Osteoblast (primary cell): ENCODE results near the gene TTYH3. TPM values are rescaled to one million over a fixed set of nuclear protein-coding genes. Genes with fewer than 3 reads are reported as not detected.

Experiments used
- DNase-seq: peaks from one replicate; pipeline ENCODE4 v3.0.0; 2011; ENCODE audit warnings: low spot score, mixed read lengths; ENCODE audit not compliant: insufficient read length; ENCODE audit errors: missing footprints
- H2AFZ ChIP-seq: 2 replicates; pipeline ENCODE4 v1.6.0; 2011; ENCODE audit warnings: mild to moderate bottlenecking, low read length
- H3K27ac ChIP-seq: 2 replicates; pipeline ENCODE4 v1.5.1; 2011; ENCODE audit warnings: mild to moderate bottlenecking, low read depth, low read length, moderate library complexity
- H3K27me3 ChIP-seq: 2 replicates; pipeline ENCODE4 v1.6.0; 2012; ENCODE audit warnings: mild to moderate bottlenecking, control low read depth, inconsistent platforms, low read length, moderate library complexity; ENCODE audit not compliant: insufficient read depth
- H3K36me3 ChIP-seq: 2 replicates; pipeline ENCODE4 v1.5.1; 2011; ENCODE audit warnings: mild to moderate bottlenecking, low read length, control low read depth, moderate library complexity; ENCODE audit not compliant: insufficient read depth
- H3K4me1 ChIP-seq: 2 replicates; pipeline ENCODE4 v1.5.1; 2011; ENCODE audit warnings: mild to moderate bottlenecking, low read length, control low read depth, moderate library complexity; ENCODE audit not compliant: insufficient read depth
- H3K4me2 ChIP-seq: 2 replicates; pipeline ENCODE4 v1.6.0; 2011; ENCODE audit warnings: mild to moderate bottlenecking, low read length; ENCODE audit not compliant: insufficient read depth
- H3K4me3 ChIP-seq: fragments of 200-600 bp; sonication (generic); 3 replicates; pipeline ENCODE4 v1.5.1; 2012; ENCODE audit warnings: mild to moderate bottlenecking, low read length, inconsistent platforms; ENCODE audit not compliant: insufficient read depth
- H3K79me2 ChIP-seq: 2 replicates; pipeline ENCODE4 v1.6.0; 2012; ENCODE audit warnings: mild to moderate bottlenecking, low read length, control low read depth, inconsistent platforms; ENCODE audit not compliant: insufficient read depth
- H3K9me3 ChIP-seq: 2 replicates; pipeline ENCODE4 v1.5.1; 2011; ENCODE audit warnings: low read depth, low read length, control low read depth
- H4K20me1 ChIP-seq: 2 replicates; pipeline ENCODE4 v1.6.0; 2012; ENCODE audit warnings: mild to moderate bottlenecking, low read length, control low read depth; ENCODE audit not compliant: insufficient read depth
- total RNA-seq: library from RNA; depleted of rRNA; stranded (reverse); fragments of >200 nt; gene quantifications from 2 replicates; pipeline ENCODE4 v1.2.3, GENCODE V29; 2012
- TF ChIP-seq, protein P1 (sequence below): IDR thresholded peaks from 2 replicates; pipeline ENCODE4 v1.5.1; 2011; ENCODE audit warnings: mild to moderate bottlenecking, low read depth, low read length, moderate library complexity; ENCODE audit errors: extremely low read depth

TTYH3 gene
- total RNA-seq, 1 donor = 29.0 TPM

GRCh38 chr7:2647594-2648172, 15.9 kb downstream of the TTYH3 start:
- Histone ChIP-seq H3K4me1 (peaks cover 7% of the 10 kb centered on the region), H3K27me3 (no peaks in the 10 kb centered on the region), H4K20me1 (peaks cover 23% of the 10 kb centered on the region), H3K79me2 (peaks cover 15% of the 10 kb centered on the region), H3K4me3 (no peak overlapping the region), H3K36me3 (peaks cover 30% of the 10 kb centered on the region), H3K27ac (no peak overlapping the region), H3K4me2 (no peak overlapping the region), H3K9me3 (no peaks in the 10 kb centered on the region), H2AFZ (no peak overlapping the region)
- TF ChIP-seq, protein P1, sequence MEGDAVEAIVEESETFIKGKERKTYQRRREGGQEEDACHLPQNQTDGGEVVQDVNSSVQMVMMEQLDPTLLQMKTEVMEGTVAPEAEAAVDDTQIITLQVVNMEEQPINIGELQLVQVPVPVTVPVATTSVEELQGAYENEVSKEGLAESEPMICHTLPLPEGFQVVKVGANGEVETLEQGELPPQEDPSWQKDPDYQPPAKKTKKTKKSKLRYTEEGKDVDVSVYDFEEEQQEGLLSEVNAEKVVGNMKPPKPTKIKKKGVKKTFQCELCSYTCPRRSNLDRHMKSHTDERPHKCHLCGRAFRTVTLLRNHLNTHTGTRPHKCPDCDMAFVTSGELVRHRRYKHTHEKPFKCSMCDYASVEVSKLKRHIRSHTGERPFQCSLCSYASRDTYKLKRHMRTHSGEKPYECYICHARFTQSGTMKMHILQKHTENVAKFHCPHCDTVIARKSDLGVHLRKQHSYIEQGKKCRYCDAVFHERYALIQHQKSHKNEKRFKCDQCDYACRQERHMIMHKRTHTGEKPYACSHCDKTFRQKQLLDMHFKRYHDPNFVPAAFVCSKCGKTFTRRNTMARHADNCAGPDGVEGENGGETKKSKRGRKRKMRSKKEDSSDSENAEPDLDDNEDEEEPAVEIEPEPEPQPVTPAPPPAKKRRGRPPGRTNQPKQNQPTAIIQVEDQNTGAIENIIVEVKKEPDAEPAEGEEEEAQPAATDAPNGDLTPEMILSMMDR = no peak
- no peak for DNase-seq

DNA sequence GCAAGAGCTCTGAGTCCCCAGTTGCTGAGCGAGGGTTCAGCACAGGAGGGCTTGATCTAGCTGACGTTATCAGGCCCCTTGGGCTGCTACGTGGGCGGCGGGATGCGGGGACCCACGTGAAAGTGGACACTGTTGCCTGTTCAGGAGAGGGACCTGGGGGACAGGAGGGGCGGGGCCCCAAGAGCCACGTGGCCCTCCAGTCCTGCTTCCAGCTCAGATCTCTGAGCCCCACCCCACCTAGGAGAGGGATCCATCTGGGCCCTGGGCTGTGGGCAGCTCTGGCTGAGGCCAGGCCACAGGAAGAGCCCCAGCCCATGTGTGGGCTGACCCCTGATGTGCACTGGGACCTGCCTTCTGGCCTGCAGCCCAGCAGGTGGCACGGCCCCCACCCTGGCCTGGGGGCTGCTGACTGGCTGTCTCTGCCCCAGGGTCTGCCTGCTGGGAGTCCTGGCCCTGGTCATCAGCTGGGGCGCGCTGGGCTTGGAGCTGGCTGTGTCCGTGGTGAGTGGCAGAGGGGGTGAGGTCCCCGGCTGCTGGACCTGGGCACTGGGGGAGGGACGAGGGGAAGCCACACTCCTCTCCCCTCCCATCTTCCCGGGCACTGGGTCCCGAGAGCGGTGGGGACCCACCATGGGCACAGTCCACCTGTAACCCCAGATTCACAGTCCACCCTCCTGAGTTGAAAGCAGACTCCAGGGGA, 17.5 kb downstream of the TTYH3 start:
- H3K4me2 ChIP-seq = no peak overlapping the region
- peaks cover 28% of the 10 kb centered on the region for H3K36me3 ChIP-seq
- H2AFZ ChIP-seq = no peak overlapping the region

DNA sequence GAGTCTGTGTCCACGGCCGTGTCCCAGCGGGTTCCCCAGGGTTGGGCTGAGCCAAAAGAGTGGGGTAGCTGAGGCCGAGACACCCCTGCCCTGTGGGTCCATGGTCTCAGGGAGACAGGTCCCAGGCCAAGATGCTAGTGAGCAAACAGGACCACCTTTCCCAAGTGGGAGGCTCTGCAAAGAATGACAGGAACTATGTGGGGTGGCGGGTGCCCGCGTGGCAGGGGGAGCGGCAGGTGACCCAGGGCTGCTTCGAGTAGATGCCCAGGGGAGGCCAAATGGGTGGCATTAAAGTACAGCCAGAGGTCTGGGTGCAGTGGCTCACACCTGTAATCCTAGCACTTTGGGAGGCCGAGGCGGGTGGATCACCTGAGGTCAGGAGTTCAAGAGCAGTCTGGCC, 18.2 kb downstream of the TTYH3 start:
- no peak for DNase-seq
- Histone ChIP-seq H3K36me3 (peaks cover 28% of the 10 kb centered on the region), H4K20me1 (peaks cover 6% of the 10 kb centered on the region), H3K4me2 (no peak overlapping the region), H3K27me3 (no peaks in the 10 kb centered on the region), H3K4me1 (peaks cover 4% of the 10 kb centered on the region), H3K27ac (no peak overlapping the region), H3K79me2 (peaks cover 3% of the 10 kb centered on the region), H3K9me3 (no peaks in the 10 kb centered on the region), H3K4me3 (no peak overlapping the region), H2AFZ (no peak overlapping the region)
- TF ChIP-seq, protein P1 = no peak

More for the DNA sequence above, 17.5 kb downstream of the TTYH3 start:
- no peak overlapping the region for H3K27ac ChIP-seq
- TF ChIP-seq, protein P1 = no peak
- H4K20me1 ChIP-seq = peaks cover 12% of the 10 kb centered on the region
- peaks cover 6% of the 10 kb centered on the region for H3K79me2 ChIP-seq
- H3K27me3 ChIP-seq = no peaks in the 10 kb centered on the region
- no peak overlapping the region for H3K4me3 ChIP-seq
- peaks cover 7% of the 10 kb centered on the region for H3K4me1 ChIP-seq
- DNase-seq = no peak
- no peaks in the 10 kb centered on the region for H3K9me3 ChIP-seq

GRCh38 chr7:2650451-2650850, 18.7 kb downstream of the TTYH3 start:
- Histone ChIP-seq H2AFZ (no peak overlapping the region), H3K4me1 (no peaks in the 10 kb centered on the region), H3K27me3 (no peaks in the 10 kb centered on the region), H3K27ac (no peak overlapping the region), H3K4me3 (no peak overlapping the region), H3K79me2 (peaks cover 3% of the 10 kb centered on the region), H4K20me1 (peaks cover 6% of the 10 kb centered on the region), H3K4me2 (no peak overlapping the region), H3K9me3 (no peaks in the 10 kb centered on the region), H3K36me3 (peaks cover 28% of the 10 kb centered on the region)
- DNase-seq = no peak
- TF ChIP-seq, protein P1 = no peak
